ENCODE measurements around the gene MGST3. TPM values are rescaled to one million over a fixed set of nuclear protein-coding genes. Genes with fewer than 3 reads are reported as not detected.

Gene MGST3
- total RNA-seq, 4 donors from 2014 or later = 106 to 175 (median 157) TPM

- no peak for DNase-seq (ENCODE audit: low spot score in 2 of 2)
- TF ChIP-seq POLR2A (IDR thresholded peaks at IDR 0.05) = no peak
- no peak for TF ChIP-seq EP300 (IDR thresholded peaks at IDR 0.05)
- TF ChIP-seq CTCF (IDR thresholded peaks at IDR 0.05) = no peak
- H3K27ac ChIP-seq = no peak overlapping the region
- no peak overlapping the region for H3K4me3 ChIP-seq
- H3K4me1 ChIP-seq = no peaks in the 10 kb centered on the region
- no peaks in the 10 kb centered on the region for H3K9me3 ChIP-seq
- no peaks in the 10 kb centered on the region for H3K36me3 ChIP-seq
- 75 to 89% methylated on average over 2 of the region's 2 CpGs for WGBS, 2 donors
- peaks cover 0 to 8% of the 10 kb centered on the region in 2 donors for H3K27me3 ChIP-seq
Measured at GRCh38 chr1:165703648-165704047, 72.6 kb downstream of the MGST3 start.

Other genes starting within 250 kb of the MGST3 start
- 10 to 100 TPM in 2 of 4 donors, 1 to 10 TPM in 2; 3.3 to 13.8 (median 7.3) TPM for gene RXRG, start 186.1 kb upstream of the MGST3 start, total RNA-seq
- gene LRRC52, start 87.2 kb upstream of the MGST3 start, total RNA-seq = not detected
- 100 to 1,000 TPM in 1 of 4 donors, 10 to 100 TPM in 3; 55.3 to 109 (median 74.5) TPM for gene ALDH9A1, start 67.3 kb downstream of the MGST3 start, total RNA-seq
- 10 to 100 TPM; 31.5 to 65.5 (median 45.5) TPM for gene TMCO1, start 137.6 kb downstream of the MGST3 start, total RNA-seq
- 10 to 100 TPM; 29.7 to 36.0 (median 33.8) TPM for gene UCK2, start 196.4 kb downstream of the MGST3 start, total RNA-seq